ENCODE measurements around the gene STIP1. TPM values are rescaled to one million over a fixed set of nuclear protein-coding genes. Genes with fewer than 3 reads are reported as not detected.
"Not testable (repeated sequence)": the region's sequence is repeated elsewhere in the genome, so short reads cannot be mapped to it uniquely, and the experiment has no call there.

STIP1 gene
- total RNA-seq, 1 donor from 2014 or later: 201 TPM

- no peak for DNase-seq (ENCODE audit: low read depth)
Measured at GRCh38 chr11:64237484-64237951, 51.5 kb downstream of the STIP1 start.

- no peak for DNase-seq (ENCODE audit: low read depth)
Measured at GRCh38 chr11:64238076-64238475, 52.1 kb downstream of the STIP1 start.

DNA sequence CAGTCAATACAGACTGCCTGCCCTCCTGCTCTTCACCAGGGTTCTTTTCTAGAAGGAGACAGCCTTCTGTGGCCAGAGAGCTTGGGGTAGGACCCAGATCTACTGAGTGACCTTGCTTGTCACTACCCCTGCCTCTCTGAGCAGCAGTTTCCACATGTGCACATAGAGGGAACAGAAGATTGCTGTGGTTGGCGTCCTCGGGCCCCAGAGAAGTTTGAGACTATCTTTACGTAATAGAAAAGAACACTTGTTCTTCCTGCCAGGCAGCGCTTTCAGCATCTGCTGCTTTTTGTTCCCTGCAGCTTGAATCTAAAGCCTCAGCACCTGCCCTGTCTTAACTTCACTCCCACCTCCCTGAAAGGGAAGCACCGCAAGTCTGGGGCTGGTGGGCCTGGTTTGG lies 53.0 kb downstream of the STIP1 start:
- no peak for DNase-seq (ENCODE audit: low read depth)

- DNase-seq (ENCODE audit: low read depth): no peak
Measured at GRCh38 chr11:64239662-64240434, 53.9 kb downstream of the STIP1 start.

DNA sequence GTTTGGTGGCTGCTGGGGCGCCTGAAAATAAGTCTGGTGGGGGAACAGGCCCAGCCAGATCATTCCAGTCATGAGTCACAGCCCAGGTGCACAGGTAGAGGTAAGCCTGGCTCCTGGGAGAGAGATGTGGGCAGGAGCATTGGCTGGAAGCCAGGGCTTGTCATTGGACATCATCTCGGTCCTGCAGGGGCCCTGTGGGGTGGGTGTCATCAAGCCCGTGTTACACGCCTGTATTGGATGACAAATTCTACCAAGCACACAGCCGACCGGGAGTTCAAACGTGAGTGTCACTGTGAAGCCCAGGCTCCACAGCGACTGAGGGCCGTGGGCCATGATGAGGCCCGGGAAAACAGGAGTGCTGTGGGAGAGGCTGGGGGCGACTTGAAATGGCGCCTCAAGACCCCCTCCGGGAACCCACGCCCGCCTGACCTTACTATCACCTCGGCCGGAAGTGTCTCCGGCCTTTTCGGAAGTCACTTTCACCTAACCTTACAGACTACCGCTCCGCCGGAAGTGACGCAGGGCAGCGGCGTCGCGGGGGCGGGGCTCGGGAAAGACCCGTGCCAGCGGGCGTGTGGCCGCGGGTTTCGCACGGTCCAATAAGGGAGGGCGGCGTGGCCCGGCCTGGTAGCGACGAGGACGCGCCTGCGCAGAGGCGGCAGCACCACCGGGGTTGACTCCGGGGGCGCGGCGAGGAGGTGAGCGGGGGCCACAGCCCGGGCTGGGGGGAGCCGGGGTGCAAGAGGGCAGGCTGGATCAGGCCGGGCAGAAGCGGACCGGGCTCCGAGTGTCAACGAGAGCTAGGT lies 54.7 kb downstream of the STIP1 start, which contains the start of gene FKBP2:
FKBP2 (plus strand) TSS at position 661 of the 806 bp plus-strand sequence. CDS start 1,293 bp downstream, outside the sequence.
- peak; percentile 86 for DNase-seq (ENCODE audit: low read depth)

GRCh38 chr11:64241241-64241490 lies 55.2 kb downstream of the STIP1 start:
- DNase-seq (ENCODE audit: low read depth): peak; percentile 92

DNA sequence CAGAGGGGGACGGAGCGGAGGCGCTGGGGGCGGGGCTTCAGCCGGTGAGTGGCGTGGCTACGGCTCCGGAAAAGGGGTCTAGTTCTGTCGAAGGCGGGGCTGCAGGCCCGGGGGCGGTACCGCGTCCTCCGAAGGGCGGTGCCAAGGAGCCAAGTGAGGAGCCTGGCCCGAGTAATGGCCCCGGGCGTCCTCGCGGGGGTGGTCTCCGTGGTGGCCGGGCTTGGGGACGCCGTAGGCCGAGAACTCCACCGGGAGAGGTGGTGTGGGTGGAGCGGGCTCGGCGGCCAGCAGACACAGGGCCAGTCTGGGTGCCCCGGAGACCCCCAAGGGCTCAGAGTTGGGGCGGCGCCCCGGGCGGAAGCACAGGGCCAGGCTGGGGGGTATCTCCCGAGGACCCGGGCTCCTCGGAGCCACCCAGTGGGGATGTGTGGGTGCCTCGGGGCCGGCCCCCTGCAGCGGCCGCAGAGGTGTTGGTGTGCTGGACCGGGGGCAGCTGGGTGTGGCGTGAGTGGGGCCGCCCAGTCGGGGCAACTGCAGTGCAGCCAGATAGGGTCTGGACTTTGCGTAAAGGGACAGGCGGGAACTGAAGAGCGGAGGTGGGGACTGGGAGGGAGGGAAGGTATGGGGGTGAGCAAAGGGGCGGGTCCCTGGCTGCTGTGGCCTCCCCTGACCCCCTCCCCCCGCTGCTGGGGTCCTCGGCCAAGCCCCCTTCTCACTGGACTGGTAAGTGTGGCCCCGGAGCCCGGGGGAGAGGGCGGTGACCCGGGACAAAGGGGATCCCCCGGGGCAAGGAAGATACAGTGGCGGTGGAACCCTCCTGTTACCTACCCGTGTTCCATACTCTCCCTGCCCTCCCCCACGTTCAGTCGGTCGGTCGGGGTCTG lies 55.8 kb downstream of the STIP1 start:
- no peak for DNase-seq (ENCODE audit: low read depth)

GRCh38 chr11:64243236-64243854 lies 57.4 kb downstream of the STIP1 start:
- no peak for DNase-seq (ENCODE audit: low read depth)

GRCh38 chr11:64244107-64244506 lies 58.1 kb downstream of the STIP1 start:
- no peak for DNase-seq (ENCODE audit: low read depth)

GRCh38 chr11:64244966-64245365 lies 59.0 kb downstream of the STIP1 start:
- DNase-seq (ENCODE audit: low read depth): no peak

- DNase-seq (ENCODE audit: low read depth): no peak
Measured at GRCh38 chr11:64245401-64245796, 59.4 kb downstream of the STIP1 start.

DNA sequence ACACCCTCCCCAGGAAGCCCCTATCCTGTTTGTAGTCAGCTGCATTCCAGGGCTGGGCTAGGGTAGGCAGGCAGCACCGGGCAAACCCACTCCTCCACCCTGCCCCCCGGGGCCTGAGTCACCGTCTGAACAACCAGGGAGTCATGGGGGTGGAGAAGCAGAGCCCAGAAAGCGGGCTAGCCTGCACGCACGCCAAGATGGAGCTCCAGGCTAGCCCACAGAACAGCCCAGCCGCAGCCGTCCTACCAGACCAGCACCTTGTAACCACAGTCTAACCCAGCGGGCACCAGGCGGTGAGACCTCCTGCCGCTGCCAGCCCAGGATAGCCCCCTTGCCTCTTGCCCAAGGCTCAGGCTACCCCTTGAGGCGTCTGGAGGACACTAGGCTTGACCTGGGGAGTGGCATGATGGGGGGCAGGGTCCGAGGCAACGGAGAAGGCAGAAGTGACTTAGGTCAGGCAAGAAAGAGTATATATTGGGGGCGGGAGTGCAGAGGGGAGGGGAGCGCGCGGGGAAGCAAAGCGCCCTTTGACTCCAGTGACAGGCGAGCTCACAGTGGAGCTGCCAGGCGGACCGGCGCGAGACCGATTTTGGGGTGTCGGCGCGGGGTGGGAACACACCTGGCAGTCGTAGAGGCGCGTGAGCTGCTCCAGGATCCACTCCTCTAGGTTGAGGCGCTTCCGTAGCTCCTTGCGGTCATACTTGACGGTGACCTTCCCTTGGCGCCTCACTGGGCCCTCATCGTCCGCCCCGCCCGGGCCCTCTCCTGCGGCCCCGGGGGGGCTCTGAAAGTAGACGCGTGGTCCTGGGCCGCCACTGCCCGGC lies 60.0 kb downstream of the STIP1 start:
- DNase-seq (ENCODE audit: low read depth): peak; percentile 85

DNA sequence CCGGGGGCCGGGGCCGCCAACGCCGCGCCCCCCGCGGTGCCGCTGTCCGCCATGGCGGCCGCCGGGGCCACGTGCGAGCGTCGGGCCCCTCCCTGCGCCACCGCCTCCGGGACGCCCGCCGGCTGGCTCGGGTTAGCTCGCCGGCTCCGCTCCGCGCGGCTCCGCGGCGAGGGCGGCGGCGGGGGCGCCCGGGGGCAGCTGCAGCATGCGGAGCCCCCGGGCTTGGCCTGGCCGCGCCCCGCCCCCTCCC lies 60.6 kb downstream of the STIP1 start:
- DNase-seq (ENCODE audit: low read depth): not testable (repeated sequence)

- peak; percentile 69 for DNase-seq (ENCODE audit: low read depth)
Measured at GRCh38 chr11:64246871-64247728, 61.1 kb downstream of the STIP1 start, which contains the start of gene PPP1R14B. Gene PPP1R14B, minus strand, starts transcription at chr11:64246943. Its CDS starts 270 bp downstream, at chr11:64246673.

DNA sequence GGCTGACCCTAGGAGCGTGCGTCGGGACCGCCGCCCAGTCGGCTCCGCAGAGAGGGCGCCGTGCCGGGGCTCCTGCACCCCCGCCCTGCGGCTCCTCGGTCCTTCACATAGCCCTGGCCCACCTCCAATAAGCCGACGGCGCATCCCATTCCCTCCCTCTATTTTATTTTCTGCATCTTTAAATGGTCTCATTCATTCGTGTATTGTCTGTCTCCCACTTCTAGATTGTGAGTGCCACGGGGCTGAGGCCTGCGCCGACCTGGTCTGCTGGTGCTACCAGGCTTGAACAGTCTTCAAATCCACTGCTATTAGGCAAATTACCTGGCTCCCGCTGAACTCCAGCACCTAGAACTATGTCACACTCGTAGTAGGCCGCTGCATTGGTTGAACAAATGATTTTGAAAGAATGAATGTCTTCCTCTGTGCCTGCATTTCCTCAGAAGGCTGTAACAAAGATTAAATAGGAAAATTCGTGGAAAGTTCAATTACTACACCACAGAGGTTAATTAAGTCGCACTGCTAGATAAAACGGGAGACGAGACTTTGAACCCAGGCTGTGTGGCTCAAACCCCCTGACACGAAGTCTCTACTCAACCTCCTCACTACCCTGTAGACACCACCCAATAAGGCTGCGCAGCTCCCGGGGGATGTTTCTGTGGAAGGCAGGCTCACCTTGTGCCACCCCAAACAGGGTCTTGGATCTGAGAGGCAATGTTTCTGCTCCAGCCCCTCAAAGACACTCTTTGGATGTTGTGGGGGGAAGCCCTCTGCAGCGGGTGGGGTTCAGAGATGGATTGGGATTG lies 62.0 kb downstream of the STIP1 start:
- no peak for DNase-seq (ENCODE audit: low read depth)

- DNase-seq (ENCODE audit: low read depth): no peak
Measured at GRCh38 chr11:64248578-64248977, 62.6 kb downstream of the STIP1 start.

GRCh38 chr11:64249038-64249437 lies 63.1 kb downstream of the STIP1 start:
- no peak for DNase-seq (ENCODE audit: low read depth)

DNA sequence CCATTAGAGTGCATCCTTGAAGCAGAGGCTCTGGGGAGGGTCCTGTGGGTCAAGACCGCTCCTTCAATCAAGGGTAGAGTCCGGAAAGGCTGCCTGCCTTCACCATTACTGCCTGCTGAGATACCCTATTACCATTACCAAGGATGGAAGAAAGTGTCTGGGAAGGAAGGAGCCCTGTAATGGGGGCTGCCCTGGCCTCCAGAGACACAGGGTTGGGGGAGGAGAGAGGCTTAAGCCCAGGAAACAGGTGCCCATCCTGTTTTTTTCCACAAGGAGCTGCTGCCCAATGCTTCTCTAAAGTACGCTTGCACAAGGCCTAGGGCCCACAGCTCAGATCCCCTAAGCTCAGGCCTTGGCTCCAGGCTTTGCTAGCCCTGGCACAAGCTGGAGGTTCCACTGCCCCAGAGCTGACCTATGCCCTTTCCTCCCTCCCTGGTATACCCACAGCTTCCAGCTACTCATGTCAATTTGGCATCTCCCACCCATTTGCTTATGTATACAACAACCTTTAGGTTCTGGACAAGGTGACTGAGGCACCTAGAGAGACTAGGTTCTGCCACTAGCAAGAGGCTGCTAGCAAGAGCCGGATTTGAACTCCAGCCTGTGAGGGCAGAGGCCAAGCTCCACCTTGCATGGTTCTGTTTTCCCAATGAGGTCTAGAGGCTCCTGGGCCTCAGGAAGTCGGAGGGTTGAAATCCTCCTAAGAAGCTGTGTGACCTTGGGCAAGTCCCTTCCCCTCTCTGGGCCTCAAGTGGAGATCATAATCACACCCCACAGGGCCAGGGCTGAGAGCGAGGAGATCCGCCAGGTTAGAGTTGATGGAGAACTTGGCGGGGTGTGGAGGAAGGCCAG lies 63.8 kb downstream of the STIP1 start:
- DNase-seq (ENCODE audit: low read depth): no peak

Data from renal cortical epithelial cell (primary cell).